Activated CD8-positive, alpha-beta memory T cell treated with anti-CD3 and anti-CD28 coated beads, Interleukin-2, amount 50 U/mL, for 48 hours (primary cell): ENCODE results near the gene CCR5AS.
"Not testable (repeated sequence)": the region's sequence is repeated elsewhere in the genome, so short reads cannot be mapped to it uniquely, and the experiment has no call there.

Experiments used
- DNase-seq: peaks from one replicate; pipeline ENCODE4 v3.0.0-alpha.2; 2020

The CCR5AS gene

GRCh38 chr3:46406788-46407611 lies at the start of gene CCR5AS, which contains the start of gene CCRL2:
Gene CCR5AS, minus strand, starts transcription at chr3:46407066.
Gene CCRL2, plus strand, starts transcription at chr3:46407259. Its CDS starts 821 bp downstream, at chr3:46408080.
- peak; percentile 64 for DNase-seq

GRCh38 chr3:46456118-46456517 lies 49.3 kb upstream of the CCR5AS start:
- peak; percentile 32 for DNase-seq

GRCh38 chr3:46455231-46456115 lies 48.6 kb upstream of the CCR5AS start:
- peak; percentile 42 for DNase-seq

- no peak for DNase-seq
These were observed 47.7 kb upstream of the CCR5AS start for GRCh38 chr3:46454606-46455005.

- DNase-seq = peak; percentile 28
These were observed 47.3 kb upstream of the CCR5AS start for GRCh38 chr3:46454209-46454595.

- DNase-seq = peak; percentile 29
These were observed 46.8 kb upstream of the CCR5AS start for GRCh38 chr3:46453526-46454208.

GRCh38 chr3:46449755-46450552 lies 43.1 kb upstream of the CCR5AS start:
- DNase-seq = no peak

- no peak for DNase-seq
These were observed 41.9 kb upstream of the CCR5AS start for GRCh38 chr3:46448721-46449120.

- DNase-seq = no peak
These were observed 40.5 kb upstream of the CCR5AS start for GRCh38 chr3:46447228-46447985.

- no peak for DNase-seq
These were observed 36.0 kb upstream of the CCR5AS start for GRCh38 chr3:46442576-46443530.

- DNase-seq = no peak
These were observed 33.8 kb upstream of the CCR5AS start for GRCh38 chr3:46440531-46441294.

GRCh38 chr3:46438831-46439230 lies 32.0 kb upstream of the CCR5AS start:
- DNase-seq = no peak

GRCh38 chr3:46435081-46435726 lies 28.3 kb upstream of the CCR5AS start:
- no peak for DNase-seq

- DNase-seq = no peak
These were observed 27.0 kb upstream of the CCR5AS start for GRCh38 chr3:46433841-46434240.

GRCh38 chr3:46433118-46433517 lies 26.3 kb upstream of the CCR5AS start:
- DNase-seq = not testable (repeated sequence)

- DNase-seq = not testable (repeated sequence)
These were observed 25.0 kb upstream of the CCR5AS start for GRCh38 chr3:46431905-46432304.

GRCh38 chr3:46430879-46431278 lies 24.0 kb upstream of the CCR5AS start:
- DNase-seq = not testable (repeated sequence)

- no peak for DNase-seq
These were observed 22.8 kb upstream of the CCR5AS start for GRCh38 chr3:46429671-46430070.

GRCh38 chr3:46429250-46429649 lies 22.4 kb upstream of the CCR5AS start:
- no peak for DNase-seq
